ENCODE data around the gene OR2V2. TPM values are rescaled to one million over a fixed set of nuclear protein-coding genes. Genes with fewer than 3 reads are reported as not detected.

The OR2V2 gene
- total RNA-seq, 4 donors from 2014 or later, result not detected

DNA sequence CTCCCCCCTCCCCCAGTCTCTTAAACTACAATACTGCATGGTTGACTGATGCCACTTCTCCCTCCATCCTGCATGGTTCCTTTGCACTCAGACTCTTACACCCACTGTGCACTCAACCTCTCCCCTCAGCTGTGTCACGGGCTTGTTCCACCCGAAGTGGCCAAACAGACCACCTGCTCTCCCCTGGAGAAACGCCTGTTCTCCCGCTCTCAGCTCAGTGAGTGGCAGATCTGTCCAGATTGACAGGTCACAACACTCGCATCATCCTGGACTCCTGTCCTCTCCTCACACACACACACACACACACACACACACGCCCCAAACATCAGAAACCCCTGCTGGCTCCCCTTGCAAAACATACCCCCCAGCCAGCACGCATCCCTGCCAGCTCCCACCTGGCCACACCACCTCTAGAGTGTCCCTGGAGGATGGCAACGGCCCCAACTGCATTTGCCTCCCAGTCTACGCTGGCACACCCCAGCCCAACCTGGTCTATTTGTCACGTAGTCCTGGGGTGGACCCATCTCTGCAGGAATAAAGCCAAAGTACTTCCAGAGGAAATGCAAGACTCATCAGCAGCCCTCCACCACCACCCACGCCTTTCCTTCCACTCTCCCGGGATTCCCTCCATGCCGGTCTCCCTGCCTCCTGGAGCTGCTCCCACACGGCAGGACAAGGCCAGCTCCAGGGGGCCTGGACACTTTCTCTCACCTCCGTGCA lies 19.3 kb upstream of the OR2V2 start:
- TF ChIP-seq CTCF (IDR thresholded peaks at IDR 0.05; ENCODE audit: low read depth), result no peak

DNA sequence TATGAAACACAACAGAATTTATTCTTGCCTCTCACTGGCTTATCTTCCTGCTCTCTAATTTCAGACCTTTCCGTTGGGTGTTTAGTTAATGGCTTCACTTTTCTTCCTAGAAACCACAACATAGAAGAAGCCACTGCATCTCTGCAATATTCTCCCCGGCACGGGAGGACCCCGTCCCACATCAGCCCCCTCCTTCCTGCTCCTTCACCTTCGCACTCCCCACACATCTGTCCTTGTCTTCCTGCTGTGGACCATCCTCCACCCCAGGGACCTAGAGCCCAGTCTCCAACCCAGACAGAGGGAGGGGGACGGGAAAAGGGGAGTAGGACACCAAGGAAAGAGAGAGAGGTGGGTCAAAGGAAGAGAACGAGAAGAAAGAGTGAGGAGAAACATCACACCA lies 17.8 kb upstream of the OR2V2 start:
- no peak for TF ChIP-seq CTCF (IDR thresholded peaks at IDR 0.05; ENCODE audit: low read depth)

- no peak for TF ChIP-seq CTCF (IDR thresholded peaks at IDR 0.05; ENCODE audit: low read depth)
Observed at GRCh38 chr5:181130832-181131496, 16.4 kb upstream of the OR2V2 start, which contains the start of gene OR2V1. Gene OR2V1 (minus strand): TSS chr5:181131169. CDS start chr5:181125304, 5,865 bp downstream.

- TF ChIP-seq CTCF (IDR thresholded peaks at IDR 0.05; ENCODE audit: low read depth), result no peak
Observed at GRCh38 chr5:181131514-181131913, 15.9 kb upstream of the OR2V2 start.

- TF ChIP-seq CTCF (IDR thresholded peaks at IDR 0.05; ENCODE audit: low read depth), result no peak
Observed at GRCh38 chr5:181133083-181133482, 14.3 kb upstream of the OR2V2 start.

DNA sequence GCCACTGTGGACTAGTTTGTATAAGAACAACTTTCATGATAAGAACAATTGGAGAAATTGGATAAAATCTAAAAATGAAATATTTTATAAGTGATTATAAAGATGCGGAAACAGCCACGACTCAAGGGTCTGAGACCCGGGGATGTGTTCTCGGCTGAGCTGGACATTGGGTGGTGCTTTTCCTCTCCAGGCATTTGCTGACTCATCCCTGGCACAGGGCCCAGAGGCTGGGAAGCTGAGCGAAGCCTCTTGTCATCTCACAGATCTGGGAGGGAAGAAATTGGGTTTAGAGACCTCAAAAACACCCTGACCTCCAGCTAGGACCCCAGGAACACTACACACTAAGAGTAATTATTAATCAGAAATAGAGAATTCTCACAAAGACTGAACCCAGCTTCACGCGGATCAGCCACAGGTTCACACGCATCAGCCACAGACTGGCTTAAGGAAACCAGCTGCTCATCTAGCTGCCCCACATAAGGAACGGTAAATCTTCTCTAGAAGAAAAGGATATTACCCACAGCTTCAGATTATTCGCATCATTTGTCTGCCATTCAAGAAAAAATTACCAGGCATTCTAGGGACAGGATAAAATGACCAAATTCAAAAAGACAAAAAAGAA lies 13.7 kb upstream of the OR2V2 start:
- no peak for TF ChIP-seq CTCF (IDR thresholded peaks at IDR 0.05; ENCODE audit: low read depth)

DNA sequence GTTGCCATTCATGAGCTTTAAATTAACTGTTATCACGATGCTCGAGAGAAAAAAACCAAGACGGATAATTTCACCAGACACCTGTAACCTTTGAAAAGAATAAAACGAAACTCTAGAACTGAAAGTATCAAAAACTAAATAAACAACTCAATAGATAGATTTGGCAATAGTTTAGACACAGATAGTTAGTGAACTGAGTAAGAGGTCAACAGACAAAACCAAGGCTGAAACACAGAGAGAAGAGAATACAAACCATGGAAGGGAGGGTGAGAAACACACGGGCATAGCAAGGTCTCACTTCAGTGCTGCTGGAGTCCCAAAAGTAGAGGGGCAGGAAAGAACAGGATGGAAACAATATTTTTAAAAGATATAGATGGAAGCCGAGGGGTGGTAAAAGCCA lies 13.1 kb upstream of the OR2V2 start:
- TF ChIP-seq CTCF (IDR thresholded peaks at IDR 0.05; ENCODE audit: low read depth), result no peak

All from subcutaneous adipose tissue (tissue), 4 donors.